GOT3 (cell line): ENCODE measurements around the gene RAB24.
"Not testable (repeated sequence)": the region's sequence is repeated elsewhere in the genome, so short reads cannot be mapped to it uniquely, and the experiment has no call there.

Experiments
- DNase-seq: peaks from one replicate; lab custom pipeline; 2025; ENCODE audit warnings: mixed read lengths; lab: John Stamatoyannopoulos, UW

The RAB24 gene

DNA sequence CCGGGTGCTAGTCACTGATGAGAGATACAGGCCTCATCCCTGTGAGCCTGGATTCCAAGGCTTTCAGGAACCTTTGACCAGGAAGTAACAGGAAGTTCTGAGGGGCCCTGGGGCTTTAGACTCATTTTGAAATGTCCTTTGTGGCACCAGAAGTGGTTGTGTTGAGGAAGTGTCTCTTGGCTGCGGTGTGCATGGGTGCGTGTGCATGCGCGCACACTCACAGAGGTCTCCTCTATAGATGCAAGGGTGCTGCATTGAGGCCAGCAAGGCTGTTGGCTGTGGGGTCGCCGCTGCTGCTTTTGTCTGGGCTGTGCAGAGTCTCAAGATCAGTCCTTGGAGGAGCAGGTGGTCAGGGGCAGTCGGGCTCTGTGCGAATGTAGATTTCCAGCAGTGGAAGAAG lies 7.6 kb downstream of the RAB24 start:
- DNase-seq = no peak

DNA sequence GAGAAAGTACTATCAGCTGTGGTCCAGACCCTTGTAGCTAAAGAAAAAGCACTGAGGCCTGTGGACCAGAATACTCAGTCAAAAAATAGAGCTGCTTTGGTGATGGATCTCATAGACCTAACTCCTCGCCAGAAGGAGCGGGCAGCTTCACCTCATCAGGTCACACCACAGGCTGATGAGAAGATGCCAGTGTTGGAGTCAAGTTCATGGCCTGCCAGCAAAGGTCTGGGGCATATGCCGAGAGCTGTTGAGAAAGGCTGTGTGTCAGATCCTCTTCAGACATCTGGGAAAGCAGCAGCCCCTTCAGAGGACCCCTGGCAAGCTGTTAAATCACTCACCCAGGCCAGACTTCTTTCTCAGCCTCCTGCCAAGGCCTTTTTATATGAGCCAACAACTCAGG lies 8.9 kb downstream of the RAB24 start:
- no peak for DNase-seq

DNA sequence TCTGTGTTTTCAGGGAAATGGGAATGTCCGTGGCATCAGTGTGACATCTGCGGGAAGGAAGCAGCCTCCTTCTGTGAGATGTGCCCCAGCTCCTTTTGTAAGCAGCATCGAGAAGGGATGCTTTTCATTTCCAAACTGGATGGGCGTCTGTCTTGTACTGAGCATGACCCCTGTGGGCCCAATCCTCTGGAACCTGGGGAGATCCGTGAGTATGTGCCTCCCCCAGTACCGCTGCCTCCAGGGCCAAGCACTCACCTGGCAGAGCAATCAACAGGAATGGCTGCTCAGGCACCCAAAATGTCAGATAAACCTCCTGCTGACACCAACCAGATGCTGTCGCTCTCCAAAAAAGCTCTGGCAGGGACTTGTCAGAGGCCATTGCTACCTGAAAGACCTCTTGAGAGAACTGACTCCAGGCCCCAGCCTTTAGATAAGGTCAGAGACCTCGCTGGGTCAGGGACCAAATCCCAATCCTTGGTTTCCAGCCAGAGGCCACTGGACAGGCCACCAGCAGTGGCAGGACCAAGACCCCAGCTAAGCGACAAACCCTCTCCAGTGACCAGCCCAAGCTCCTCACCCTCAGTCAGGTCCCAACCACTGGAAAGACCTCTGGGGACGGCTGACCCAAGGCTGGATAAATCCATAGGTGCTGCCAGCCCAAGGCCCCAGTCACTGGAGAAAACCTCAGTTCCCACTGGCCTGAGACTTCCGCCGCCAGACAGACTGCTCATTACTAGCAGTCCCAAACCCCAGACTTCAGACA lies 9.5 kb downstream of the RAB24 start:
- DNase-seq = no peak

DNA sequence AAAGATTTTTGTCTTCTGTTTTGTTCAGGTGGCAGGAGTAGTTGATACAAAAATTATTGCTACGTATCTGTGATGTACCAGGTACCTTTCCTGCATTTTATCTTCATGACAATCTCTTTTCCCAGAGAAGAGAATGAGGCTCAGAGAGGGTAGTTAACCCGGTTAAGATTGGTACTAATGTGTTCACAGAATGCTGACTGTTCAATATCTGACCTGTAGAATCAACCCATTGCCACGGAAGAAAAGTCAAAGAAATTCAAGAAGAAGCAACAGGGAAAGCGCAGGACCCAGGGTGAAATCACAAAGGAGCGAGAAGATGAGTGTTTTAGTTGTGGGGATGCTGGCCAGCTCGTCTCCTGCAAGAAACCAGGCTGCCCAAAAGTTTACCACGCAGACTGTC lies 11.8 kb downstream of the RAB24 start:
- DNase-seq = no peak

DNA sequence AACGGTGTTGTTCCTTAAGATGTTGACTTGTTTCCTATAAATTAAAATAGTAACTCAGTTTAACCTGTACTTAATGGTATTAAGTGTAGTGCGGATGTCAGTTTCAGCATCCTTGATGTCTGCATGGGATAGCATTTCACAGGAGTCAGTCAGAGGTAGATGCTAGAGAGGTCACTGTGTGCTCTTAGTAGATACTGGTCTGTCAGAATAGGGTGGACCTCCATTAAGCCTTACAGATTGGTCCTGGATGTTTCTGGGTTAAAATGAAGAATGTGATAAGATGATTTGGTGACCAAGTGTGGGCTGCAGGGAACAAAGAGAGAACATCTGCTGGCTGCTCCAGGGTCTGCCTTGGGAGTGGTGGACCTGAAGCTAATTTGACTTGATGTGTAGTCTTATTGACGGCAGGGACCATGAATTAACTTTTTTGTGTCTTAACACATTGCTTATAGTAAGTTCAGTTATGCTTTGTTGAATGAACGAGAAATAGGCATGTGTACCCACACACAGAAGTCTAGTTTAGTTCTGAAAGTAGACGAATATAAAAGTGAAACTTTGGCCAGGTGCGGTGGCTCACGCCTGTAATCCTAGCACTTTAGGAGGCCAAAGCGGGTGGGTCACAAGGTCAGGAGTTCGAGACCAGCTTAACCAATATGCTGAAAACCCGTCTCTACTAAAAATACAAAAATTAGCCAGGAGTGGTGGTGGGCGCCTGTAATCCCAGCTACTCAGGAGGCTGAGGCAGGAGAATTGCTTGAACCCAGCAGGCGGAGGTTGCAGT lies 12.5 kb downstream of the RAB24 start:
- no peak for DNase-seq

DNA sequence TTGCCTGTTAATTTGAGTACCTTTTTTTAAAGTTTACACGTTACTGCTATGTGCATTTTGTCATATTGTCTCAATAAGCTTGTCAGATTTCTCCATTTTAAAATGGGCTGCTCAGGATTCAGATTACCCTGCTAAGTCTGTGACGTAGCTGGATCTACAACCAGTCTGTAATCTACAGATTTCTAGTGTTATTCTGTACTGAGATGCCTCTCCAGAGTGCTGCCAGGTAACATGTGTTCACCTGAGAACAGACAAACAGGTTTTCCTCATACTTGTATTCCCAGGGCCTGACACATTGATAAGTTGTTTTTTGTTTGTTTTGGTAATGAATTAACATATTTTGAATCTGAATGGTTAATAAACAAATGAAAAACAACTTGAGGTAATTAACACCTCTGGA lies 15.3 kb downstream of the RAB24 start:
- DNase-seq = no peak

DNA sequence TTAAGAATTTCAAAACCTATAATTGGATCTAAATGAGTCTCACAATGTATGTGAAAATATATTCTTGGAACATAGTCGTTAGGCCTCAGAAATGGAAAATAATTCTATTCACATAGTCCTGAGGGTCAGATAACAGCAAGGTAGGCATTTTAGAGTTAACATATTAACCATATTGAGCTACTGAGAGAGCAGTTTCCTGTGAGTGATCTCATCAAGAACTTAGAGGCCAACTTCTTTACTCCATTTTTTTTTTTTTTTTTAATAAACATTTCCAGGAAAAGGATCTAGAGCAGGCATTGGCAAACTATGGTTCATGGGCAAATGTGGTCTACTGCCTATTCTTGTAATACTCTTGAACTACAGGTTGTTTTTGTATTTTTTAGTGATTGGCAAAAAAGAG lies 26.6 kb downstream of the RAB24 start:
- DNase-seq = no peak

DNA sequence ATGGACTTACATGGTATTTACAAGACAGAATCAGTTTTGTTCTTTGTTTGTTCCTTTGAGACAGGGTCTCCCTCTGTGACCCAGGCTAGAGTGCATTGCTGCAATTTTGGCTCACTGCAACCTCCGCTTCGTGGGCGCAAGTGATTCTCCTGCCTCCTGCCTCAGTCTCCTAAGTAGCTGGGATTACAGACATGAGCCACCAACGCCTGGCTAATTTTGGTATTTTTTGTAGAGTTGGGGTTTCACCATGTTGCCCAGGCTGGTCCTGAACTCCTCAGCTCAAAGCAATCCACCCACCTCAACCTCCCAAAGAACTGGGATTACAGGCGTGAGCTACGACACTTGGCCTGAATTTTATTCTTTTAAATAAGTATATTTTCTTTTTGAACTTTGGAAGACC lies 27.6 kb downstream of the RAB24 start:
- DNase-seq = no peak

DNA sequence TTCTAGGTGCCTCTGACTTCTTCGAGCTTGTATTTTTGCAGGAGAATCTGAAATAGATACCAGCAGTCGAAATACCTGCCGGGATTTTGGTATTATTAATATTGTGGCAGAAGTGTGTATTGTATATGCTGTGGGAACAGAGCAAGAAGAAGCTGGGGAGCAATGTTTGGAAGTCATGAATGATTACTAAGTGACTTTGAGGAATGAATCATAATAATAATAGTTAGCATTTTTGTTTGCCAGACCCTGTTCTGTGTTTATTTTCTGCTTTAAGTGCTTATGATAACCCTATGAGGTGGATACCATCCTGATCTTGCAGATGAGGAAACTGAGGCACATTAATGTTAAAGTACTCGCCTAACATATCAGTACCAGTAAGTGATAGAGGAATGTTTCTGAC lies 32.4 kb downstream of the RAB24 start:
- no peak for DNase-seq

DNA sequence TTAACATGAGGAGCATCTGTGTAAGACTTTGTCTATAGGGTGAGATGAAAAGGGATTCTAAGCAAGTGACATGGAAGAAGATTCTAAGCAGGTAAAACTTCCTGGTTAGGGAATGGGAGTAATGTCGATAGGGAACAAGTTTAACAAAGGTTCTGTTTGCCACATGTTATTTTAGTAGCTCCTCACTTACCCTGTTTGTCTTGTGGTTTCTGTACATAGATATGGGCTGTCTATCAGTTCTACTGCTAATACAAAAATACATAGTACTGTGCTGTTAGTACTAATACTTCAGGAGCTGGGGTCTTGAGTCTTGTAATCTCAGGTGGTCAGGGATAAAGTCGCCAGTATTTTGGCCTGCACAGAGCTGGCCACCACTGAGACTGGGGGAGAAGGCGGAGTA lies 32.9 kb downstream of the RAB24 start:
- no peak for DNase-seq

DNA sequence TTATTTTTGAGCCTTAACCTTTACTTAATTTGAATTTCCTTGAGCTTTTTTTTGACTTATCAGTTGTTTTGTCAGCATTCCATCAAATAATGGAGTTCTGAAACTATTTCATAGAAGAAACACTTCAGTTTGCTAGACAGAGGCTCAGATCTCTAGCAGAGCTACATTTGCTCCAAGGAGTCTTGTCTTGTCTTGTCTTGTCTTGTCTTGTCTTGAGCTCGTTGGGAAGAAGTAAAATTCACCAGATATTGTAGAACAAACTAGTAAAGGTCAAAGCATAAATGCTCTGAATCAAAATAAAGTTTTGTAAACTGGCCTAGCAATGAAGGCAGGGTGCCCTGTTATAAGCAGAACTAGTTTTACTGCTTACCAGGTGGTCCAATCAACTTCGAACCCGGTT lies 33.5 kb downstream of the RAB24 start:
- no peak for DNase-seq

DNA sequence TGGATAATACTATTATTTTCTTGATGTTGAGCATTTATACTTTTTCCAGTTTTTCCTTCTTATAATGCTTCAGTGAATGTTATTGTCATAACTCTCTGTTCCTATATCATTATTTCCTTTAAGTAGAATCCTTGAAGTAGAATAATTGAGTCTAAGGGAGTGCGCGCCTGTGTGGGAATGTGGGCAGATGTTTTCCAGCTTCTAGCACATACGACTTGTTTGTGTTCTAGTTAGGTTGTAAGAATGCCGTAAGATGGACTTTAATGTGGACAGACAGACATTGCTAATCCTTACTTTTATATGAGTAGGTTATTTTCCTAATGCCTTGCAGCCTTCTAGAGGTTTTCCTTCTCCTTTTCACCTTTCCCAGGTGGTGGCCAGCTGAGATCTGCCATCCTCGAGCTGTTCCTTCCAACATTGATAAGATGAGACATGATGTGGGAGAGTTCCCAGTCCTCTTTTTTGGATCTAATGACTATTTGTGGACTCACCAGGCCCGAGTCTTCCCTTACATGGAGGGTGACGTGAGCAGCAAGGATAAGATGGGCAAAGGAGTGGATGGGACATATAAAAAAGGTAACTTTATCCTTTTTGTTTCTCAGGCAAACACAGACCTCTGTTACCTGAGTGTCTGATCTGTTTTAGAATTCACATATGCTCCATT lies 34.2 kb downstream of the RAB24 start:
- no peak for DNase-seq

DNA sequence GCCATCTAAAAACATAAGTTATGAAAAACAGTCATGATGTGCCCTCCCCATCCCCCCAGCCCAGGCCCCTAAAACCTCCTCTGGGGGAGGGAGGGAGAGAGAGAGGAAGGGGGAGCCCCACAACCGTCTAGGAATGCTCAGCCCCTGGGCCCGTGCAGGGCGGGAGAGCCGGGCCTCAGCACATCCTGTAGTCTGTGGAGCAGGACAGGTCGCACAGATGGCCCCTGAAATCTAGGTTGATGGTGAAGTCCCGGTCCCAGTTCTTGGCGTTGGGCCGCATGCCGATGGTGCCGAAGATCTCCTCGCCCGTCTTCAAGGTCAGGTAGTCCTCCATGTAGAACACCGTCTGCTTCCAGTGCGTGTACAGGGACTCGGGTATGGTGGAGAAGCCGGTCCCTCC lies 38.1 kb downstream of the RAB24 start:
- no peak for DNase-seq

DNA sequence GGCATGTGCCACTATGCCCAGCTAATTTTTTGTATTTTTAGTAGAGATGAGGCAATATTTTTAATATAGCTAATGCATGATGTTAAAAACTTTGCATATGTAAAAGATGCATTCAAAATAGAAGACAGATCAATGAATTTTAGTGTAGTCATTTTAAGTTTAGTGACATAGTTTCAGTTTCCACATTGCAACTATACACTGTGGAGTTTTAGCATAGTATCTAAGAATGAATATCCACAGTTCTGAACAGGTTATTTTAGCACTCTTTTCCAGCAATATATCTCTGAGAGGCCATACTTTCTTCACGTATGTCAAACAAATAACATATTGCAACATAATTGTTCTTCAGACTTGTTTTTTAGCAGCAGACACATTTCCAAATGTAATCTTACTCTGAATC lies 39.3 kb downstream of the RAB24 start:
- no peak for DNase-seq

DNA sequence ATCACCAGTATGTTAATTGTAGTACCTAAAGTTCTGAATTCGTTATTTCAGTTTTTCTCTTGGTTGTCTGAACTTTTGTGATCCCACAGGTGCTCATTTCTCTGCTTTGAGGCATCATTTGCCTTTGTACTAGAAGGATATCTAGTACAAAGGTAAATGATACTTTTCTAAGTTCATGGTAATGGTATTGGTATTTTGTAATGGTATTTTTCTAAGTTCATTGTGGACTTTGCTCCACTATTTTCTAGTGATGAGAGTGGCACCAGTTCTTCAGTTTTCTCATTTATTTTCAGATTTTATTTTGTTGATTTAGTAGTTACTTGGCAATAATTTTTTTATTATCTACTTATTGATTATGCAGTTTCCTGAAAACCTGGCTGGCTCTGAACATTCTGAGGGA lies 42.0 kb downstream of the RAB24 start:
- DNase-seq = no peak

DNA sequence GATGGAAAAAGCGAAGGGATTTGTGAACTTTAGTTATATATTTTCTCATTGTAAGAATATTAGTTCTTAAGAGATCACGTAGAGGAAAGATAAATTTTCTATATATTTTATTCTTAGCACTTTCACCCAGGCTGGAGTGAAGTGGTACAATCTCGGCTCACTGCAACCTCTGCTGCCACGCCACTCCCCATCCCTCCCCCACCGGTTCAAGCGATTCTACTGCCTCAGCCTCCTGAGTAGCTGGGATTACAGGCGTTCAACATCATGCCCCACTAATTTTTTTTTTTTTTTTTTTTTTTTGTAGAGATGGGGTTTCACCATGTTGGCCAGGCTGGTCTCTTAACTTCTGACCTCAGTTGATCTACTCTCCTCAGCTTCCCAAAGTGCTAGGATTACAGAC lies 42.6 kb downstream of the RAB24 start:
- DNase-seq = no peak

DNA sequence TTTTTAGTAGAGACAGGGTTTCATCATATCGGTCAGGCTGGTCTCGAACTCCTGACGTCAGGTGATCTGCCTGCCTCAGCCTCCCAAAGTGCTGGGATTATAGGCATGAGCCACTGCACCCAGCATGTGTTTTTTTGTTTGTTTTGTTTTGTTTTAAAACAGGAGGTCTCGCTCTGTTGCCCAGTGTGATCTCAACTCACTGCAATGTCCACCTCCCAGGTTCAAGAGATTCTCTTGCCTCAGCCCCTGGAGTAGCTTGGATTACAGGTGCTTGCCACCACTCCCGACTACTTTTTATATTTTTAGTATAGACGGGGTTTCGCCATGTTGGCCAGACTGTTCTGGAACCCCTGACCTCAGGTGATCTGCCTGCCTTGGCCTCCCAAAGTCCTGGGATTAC lies 44.8 kb downstream of the RAB24 start:
- DNase-seq = not testable (repeated sequence)

DNA sequence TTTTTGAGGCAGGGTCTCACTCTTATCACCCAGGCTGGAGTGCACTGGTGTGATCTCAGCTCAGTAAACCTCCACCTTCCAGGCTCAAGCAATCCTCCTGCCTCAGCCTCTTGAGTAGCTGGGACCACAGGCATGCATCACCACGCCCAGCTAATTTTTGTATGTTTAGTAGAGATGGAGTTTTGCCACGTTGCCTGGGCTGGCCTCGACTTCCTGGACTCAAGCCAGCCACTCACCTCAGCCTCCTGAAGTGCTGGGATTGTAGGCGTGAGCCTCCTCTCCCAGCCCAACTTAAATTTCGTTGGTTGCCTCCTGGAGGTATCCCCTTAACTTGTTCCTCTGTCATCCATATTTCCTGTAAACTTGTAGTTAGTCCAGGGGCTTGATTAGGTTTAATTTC lies 47.2 kb downstream of the RAB24 start:
- DNase-seq = no peak

DNA sequence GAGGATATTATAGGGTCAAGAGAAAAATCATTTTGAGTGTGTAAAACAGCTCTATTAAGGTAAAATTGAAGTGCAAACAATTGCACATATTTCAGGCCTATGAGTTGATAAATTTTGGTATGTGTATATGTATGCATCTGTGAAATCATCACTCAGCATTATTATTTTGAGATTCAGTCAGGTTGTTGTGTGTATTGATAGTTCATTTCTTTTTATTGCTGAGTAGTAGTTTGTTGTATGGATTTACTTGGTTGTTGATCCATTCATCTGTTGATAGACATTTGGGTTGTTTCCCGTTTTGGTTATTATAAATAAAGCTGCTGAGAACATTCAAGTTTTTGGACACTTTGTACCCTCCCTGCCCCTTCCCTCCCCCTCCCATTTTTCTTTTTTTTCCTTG lies 50.3 kb downstream of the RAB24 start:
- no peak for DNase-seq
